ENCODE measurements around the gene CFAP119.

Gene CFAP119

GRCh38 chr16:30731411-30731810, 30.5 kb downstream of the CFAP119 start:
- DNase-seq (ENCODE audit: insufficient read length, low spot score), result no peak
- peak; percentile 48 for FAIRE-seq
- TF ChIP-seq POU2F2 (IDR thresholded peaks at IDR 0.05; ENCODE audit: low read depth, low read length) (0 out of 2 replicates have a peak, but pooled peaks have one; percentile 22), POLR2AphosphoS5 (IDR thresholded peaks at IDR 0.05; ENCODE audit: low read depth, low read length) (peak; percentile 30), POLR2A (IDR thresholded peaks at IDR 0.05; ENCODE audit: low read depth, low read length) (no peak), TAF1 (IDR thresholded peaks at IDR 0.05; ENCODE audit: low read depth, low read length) (no peak)

- DNase-seq (ENCODE audit: insufficient read length, low spot score) (no peak), FAIRE-seq (peak; percentile 38)
- no peak for TF ChIP-seq POLR2A (IDR thresholded peaks at IDR 0.05; ENCODE audit: low read depth, low read length)
- no peak for TF ChIP-seq SPI1 (IDR thresholded peaks at IDR 0.05; ENCODE audit: low read depth, low read length)
- TF ChIP-seq POLR2AphosphoS5 (IDR thresholded peaks at IDR 0.05; ENCODE audit: low read depth, low read length), result no peak
- no peak for TF ChIP-seq POU2F2 (IDR thresholded peaks at IDR 0.05; ENCODE audit: low read depth, low read length)
- TF ChIP-seq TAF1 (IDR thresholded peaks at IDR 0.05; ENCODE audit: low read depth, low read length), result no peak
- no peak for TF ChIP-seq PAX5 (IDR thresholded peaks at IDR 0.05; ENCODE audit: insufficient read depth, low read length, severe bottlenecking)
Observed at GRCh38 chr16:30728899-30729672, 32.8 kb downstream of the CFAP119 start.

- TF ChIP-seq POLR2A (IDR thresholded peaks at IDR 0.05; ENCODE audit: low read depth, low read length) (no peak), POLR2AphosphoS5 (IDR thresholded peaks at IDR 0.05; ENCODE audit: low read depth, low read length) (no peak), TAF1 (IDR thresholded peaks at IDR 0.05; ENCODE audit: low read depth, low read length) (no peak)
Observed at GRCh38 chr16:30728321-30728720, 33.5 kb downstream of the CFAP119 start.

GRCh38 chr16:30725418-30725792, 36.5 kb downstream of the CFAP119 start:
- no peak for FAIRE-seq
- TF ChIP-seq PAX5 (IDR thresholded peaks at IDR 0.05; ENCODE audit: insufficient read depth, low read length, severe bottlenecking), result no peak
- no peak for TF ChIP-seq SPI1 (IDR thresholded peaks at IDR 0.05; ENCODE audit: low read depth, low read length)
- no peak for TF ChIP-seq TAF1 (IDR thresholded peaks at IDR 0.05; ENCODE audit: low read depth, low read length)
- no peak for TF ChIP-seq POLR2AphosphoS5 (IDR thresholded peaks at IDR 0.05; ENCODE audit: low read depth, low read length)
- TF ChIP-seq POLR2A (IDR thresholded peaks at IDR 0.05; ENCODE audit: low read depth, low read length), result no peak
- no peak for DNase-seq (ENCODE audit: insufficient read length, low spot score)

More at GRCh38 chr16:30728321-30728720, 33.5 kb downstream of the CFAP119 start:
- no peak for FAIRE-seq
- no peak for DNase-seq (ENCODE audit: insufficient read length, low spot score)

- TF ChIP-seq POLR2AphosphoS5 (IDR thresholded peaks at IDR 0.05; ENCODE audit: low read depth, low read length) (peak; percentile 11; the same call in 1 of the 2 replicates), TAF1 (IDR thresholded peaks at IDR 0.05; ENCODE audit: low read depth, low read length) (no peak)
- DNase-seq (ENCODE audit: insufficient read length, low spot score) (no peak), FAIRE-seq (no peak)
Observed at GRCh38 chr16:30724641-30725417, 37.0 kb downstream of the CFAP119 start.

GRCh38 chr16:30723725-30724355, 38.0 kb downstream of the CFAP119 start:
- 0 out of 2 replicates have a peak, but pooled peaks have one; percentile 32 for TF ChIP-seq POLR2A (IDR thresholded peaks at IDR 0.05; ENCODE audit: low read depth, low read length)
- no peak for TF ChIP-seq PAX5 (IDR thresholded peaks at IDR 0.05; ENCODE audit: insufficient read depth, low read length, severe bottlenecking)
- FAIRE-seq (no peak), DNase-seq (ENCODE audit: insufficient read length, low spot score) (no peak)

GRCh38 chr16:30722916-30723315, 38.9 kb downstream of the CFAP119 start:
- DNase-seq (ENCODE audit: insufficient read length, low spot score) (no peak), FAIRE-seq (no peak)
- TF ChIP-seq PAX5 (IDR thresholded peaks at IDR 0.05; ENCODE audit: insufficient read depth, low read length, severe bottlenecking), result no peak
- no peak for TF ChIP-seq POLR2A (IDR thresholded peaks at IDR 0.05; ENCODE audit: low read depth, low read length)

GRCh38 chr16:30722443-30722842, 39.4 kb downstream of the CFAP119 start:
- FAIRE-seq (no peak), DNase-seq (ENCODE audit: insufficient read length, low spot score) (no peak)
- TF ChIP-seq PAX5 (IDR thresholded peaks at IDR 0.05; ENCODE audit: insufficient read depth, low read length, severe bottlenecking), result no peak
- TF ChIP-seq POU2F2 (IDR thresholded peaks at IDR 0.05; ENCODE audit: low read depth, low read length), result no peak
- no peak for TF ChIP-seq SPI1 (IDR thresholded peaks at IDR 0.05; ENCODE audit: low read depth, low read length)
- TF ChIP-seq POLR2A (IDR thresholded peaks at IDR 0.05; ENCODE audit: low read depth, low read length), result no peak
- TF ChIP-seq POLR2AphosphoS5 (IDR thresholded peaks at IDR 0.05; ENCODE audit: low read depth, low read length), result no peak
- no peak for TF ChIP-seq TAF1 (IDR thresholded peaks at IDR 0.05; ENCODE audit: low read depth, low read length)

GRCh38 chr16:30721606-30722005, 40.3 kb downstream of the CFAP119 start:
- FAIRE-seq (no peak), DNase-seq (ENCODE audit: insufficient read length, low spot score) (no peak)
- TF ChIP-seq SPI1 (IDR thresholded peaks at IDR 0.05; ENCODE audit: low read depth, low read length) (no peak), PAX5 (IDR thresholded peaks at IDR 0.05; ENCODE audit: insufficient read depth, low read length, severe bottlenecking) (no peak), POLR2AphosphoS5 (IDR thresholded peaks at IDR 0.05; ENCODE audit: low read depth, low read length) (no peak; the same call in 1 of the 2 replicates), POLR2A (IDR thresholded peaks at IDR 0.05; ENCODE audit: low read depth, low read length) (no peak), TAF1 (IDR thresholded peaks at IDR 0.05; ENCODE audit: low read depth, low read length) (no peak), POU2F2 (IDR thresholded peaks at IDR 0.05; ENCODE audit: low read depth, low read length) (no peak)

- FAIRE-seq, result no peak
- TF ChIP-seq POLR2A (IDR thresholded peaks at IDR 0.05; ENCODE audit: low read depth, low read length) (no peak), POLR2AphosphoS5 (IDR thresholded peaks at IDR 0.05; ENCODE audit: low read depth, low read length) (no peak; the same call in 1 of the 2 replicates), PAX5 (IDR thresholded peaks at IDR 0.05; ENCODE audit: insufficient read depth, low read length, severe bottlenecking) (no peak), SPI1 (IDR thresholded peaks at IDR 0.05; ENCODE audit: low read depth, low read length) (no peak), POU2F2 (IDR thresholded peaks at IDR 0.05; ENCODE audit: low read depth, low read length) (no peak), TAF1 (IDR thresholded peaks at IDR 0.05; ENCODE audit: low read depth, low read length) (no peak)
Observed at GRCh38 chr16:30721167-30721566, 40.7 kb downstream of the CFAP119 start.

More at GRCh38 chr16:30721167-30721566, 40.7 kb downstream of the CFAP119 start:
- no peak for DNase-seq (ENCODE audit: insufficient read length, low spot score)
